LNCAP (cell line): ENCODE data around the gene SUPT3H.

Experiments used
- CTCF ChIP-seq: fragments of 450-650 bp; IDR thresholded peaks from 2 replicates; pipeline ENCODE4 v1.5.1; 2017; ENCODE audit warnings: mild to moderate bottlenecking

Gene SUPT3H

GRCh38 chr6:45378334-45378926, 696 bp upstream of the SUPT3H start:
- no peak for TF ChIP-seq CTCF

DNA sequence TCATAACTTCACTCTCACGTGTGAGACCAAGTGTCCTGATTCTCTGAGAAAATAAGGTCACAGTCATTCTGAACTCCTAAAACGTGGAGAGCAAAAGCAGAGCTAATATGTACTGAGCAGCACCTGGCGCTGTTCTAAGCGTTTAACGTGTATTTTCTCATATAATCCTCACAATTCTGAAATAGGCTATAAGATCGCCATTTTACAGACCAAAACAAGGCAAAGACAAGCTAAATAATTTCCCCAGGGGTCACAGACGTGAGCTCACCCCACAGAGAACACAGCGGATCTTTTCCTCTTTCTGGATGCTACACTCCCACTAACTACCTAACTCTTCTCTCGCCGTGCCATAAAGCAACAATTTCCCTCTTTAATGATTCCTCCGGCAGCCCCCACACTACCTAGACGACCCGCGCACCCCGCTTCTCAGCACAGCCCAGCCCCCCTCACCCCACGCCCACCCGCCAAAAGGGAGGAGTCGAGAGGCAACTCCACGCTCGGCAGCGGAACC, 636 bp downstream of the SUPT3H start:
- no peak for TF ChIP-seq CTCF

DNA sequence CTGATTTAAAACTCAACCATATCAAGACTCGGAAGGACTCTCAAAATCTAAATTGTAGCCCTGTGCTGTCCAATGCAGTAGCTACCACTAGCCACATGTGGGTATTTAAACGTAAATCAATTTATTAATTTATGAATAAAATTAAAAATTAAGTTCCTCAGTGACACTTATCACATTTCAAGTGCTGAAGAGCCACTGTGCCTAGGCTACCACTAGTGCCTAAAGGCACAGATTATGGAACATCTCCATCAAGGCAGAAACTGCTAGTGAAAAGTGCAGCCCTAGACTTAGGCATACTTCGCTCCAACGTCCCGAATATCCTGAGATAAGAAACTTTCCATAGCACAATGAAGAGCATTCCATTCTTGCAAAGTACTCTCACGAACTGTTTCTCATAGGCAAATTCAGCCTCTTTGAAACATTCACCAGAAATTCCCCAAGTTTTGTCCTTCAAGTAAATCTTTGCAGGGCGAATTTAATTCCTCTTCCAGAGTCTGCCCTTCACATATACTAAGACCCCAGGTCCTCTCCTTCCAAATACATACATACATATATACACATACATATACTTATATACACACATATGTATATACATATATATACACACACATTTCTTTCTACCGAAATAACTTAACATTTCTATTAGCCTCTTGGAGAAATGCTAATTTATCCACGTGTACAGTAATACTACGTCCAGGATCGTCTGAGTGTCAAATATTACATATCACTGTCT, 1.3 kb downstream of the SUPT3H start:
- TF ChIP-seq CTCF: no peak

DNA sequence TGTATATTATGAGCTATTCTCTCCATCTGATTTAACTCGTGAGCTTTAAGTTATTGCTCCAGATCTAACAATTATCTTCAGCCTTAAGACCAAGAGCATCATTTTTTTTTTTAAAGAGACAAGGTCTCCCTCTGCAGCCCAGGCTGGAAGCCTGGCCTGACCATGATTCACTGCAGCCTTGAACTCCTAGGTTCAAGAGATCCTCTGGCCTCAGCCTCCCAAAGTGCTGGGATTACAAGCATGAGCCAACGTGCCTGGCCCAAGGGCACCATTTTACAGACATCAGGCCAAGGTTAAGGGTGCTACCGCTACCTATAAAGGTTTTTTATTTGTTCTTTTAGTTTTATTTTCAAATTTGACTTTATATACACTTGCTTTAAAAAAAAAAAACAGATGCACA, 2.3 kb downstream of the SUPT3H start:
- TF ChIP-seq CTCF: no peak

DNA sequence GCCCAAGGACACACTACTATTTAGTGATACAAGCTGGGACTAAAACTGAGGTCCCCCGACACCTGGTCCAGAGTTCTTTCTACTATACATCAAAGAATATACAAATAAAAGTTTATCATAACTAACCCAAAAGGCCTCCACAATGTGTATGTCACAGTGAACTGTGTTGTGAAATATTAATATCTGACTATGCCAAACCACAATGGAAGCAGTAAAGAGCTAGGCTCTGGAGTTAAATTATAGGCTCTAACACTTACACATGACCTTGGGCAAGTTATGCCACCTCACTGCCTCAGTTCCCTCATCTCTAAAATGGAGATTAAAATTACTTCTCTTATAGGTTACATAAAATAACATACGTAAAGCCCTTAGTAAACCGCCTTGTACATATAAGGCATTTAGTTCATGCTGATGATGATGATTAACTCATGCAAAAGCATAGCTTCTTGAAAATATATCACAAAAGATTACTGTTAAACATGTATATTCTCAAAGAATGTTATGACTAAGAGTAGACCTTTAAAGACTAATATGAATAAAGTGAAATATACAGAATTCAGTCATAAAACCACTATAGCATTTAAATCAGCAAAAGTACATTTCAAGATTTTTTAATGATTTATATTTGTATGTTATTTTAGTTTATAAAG, 5.7 kb downstream of the SUPT3H start:
- TF ChIP-seq CTCF: no peak

- no peak for TF ChIP-seq CTCF
Observed at GRCh38 chr6:45369870-45370269, 7.9 kb downstream of the SUPT3H start.

DNA sequence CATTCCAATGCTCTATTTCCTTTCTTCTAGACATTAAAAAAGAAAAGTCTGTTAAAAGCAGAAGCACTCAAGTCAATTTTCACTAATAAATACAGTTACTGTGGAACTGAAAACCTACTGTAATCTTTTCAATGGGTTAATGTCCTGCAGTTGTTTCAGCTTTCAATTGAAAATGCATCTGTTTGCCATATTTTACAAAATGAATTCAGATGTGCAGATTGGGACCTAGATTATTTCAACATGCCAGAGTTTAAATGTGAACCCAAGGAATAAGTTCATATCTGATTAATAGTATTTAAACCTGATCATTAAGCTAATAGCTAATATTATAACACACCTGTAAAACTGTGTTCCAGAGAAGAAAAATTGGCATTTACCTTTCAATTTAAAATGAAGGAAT, 9.7 kb downstream of the SUPT3H start:
- no peak for TF ChIP-seq CTCF
